Dermis blood vessel endothelial cell (primary cell): ENCODE results near the gene COL27A1. TPM values are rescaled to one million over a fixed set of nuclear protein-coding genes. Genes with fewer than 3 reads are reported as not detected.

Source experiments
- DNase-seq: peaks from one replicate; pipeline ENCODE4 v3.0.0; 2010
- total RNA-seq: library from RNA; depleted of rRNA; stranded (reverse); fragments of >200 nt; gene quantifications from 2 replicates; pipeline ENCODE4 v1.2.3, GENCODE V29; 2014

Gene COL27A1
- 3.3 and 6.0 TPM in 2 replicates for total RNA-seq

DNA sequence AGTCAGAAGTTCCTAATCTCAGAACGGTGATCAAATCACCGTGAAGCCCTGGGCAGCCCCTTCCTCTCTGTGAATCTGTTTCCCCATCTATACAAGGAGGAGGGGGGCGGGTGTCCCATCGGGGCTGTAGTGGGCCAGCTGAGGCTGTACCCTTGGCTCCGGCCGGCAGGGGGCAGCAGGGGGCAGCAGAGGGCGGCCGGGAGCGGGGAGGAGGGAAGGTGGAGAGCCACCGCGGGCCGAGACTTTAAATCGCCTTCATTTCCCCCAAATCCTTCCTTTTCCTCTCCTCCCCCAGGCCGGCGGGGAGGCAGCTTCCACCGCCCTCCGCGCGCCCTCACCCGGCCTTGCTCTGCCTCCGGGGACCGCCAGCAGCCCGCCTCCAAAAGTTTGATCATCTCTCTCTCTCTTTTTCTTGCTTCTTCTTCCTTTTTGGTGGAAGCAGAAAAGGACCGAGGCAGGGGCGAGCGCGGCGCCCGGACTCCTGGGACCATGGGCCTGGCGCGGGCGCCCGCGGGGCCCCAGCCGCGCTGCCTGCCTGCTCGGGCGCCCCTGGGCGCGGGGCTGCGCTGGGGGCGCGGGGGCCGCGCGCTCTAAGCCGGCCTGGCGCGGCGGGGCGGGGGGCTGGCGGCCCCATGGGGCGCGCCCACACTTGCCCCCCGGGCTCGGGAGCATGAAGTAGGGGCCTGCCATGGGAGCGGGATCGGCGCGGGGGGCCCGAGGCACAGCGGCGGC is at the start of gene COL27A1:
Gene COL27A1, plus strand, starts transcription at position 275 of the 732 bp plus-strand sequence. Its CDS starts 414 bp downstream, at position 689.
- peak; percentile 89 for DNase-seq

DNA sequence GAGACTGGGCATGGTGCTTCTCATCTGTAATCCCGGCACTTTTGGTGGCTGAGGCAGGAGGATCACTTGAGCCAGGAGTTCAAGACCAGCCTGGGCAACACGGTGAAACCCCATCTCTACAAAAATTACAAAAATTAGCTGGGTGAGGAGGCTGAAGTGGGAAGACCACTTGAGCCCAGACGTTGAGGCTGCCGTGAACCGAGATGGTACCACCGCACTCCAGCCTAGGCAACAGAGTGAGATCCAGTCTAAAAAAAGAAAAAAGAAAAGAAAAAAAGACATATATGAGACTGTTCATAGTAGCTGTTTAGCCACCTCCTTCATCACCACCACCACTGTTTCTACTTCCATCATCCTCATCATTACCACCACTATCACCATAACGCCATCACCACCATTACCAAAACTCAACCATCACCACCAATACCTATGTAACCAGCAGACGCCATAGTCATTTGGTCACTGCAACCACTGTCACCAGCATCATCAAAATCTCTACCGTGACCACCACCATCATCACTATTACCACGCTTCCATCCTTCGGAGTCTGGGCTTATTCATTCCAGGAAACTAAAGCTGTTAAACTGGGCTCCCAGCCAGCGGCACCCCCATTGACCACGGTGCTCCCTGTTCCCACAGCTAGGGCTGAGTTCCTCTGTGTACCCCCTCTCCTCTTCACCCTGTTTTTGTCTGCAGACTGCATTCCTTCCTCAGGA is 47.9 kb upstream of the COL27A1 start:
- DNase-seq = no peak

DNA sequence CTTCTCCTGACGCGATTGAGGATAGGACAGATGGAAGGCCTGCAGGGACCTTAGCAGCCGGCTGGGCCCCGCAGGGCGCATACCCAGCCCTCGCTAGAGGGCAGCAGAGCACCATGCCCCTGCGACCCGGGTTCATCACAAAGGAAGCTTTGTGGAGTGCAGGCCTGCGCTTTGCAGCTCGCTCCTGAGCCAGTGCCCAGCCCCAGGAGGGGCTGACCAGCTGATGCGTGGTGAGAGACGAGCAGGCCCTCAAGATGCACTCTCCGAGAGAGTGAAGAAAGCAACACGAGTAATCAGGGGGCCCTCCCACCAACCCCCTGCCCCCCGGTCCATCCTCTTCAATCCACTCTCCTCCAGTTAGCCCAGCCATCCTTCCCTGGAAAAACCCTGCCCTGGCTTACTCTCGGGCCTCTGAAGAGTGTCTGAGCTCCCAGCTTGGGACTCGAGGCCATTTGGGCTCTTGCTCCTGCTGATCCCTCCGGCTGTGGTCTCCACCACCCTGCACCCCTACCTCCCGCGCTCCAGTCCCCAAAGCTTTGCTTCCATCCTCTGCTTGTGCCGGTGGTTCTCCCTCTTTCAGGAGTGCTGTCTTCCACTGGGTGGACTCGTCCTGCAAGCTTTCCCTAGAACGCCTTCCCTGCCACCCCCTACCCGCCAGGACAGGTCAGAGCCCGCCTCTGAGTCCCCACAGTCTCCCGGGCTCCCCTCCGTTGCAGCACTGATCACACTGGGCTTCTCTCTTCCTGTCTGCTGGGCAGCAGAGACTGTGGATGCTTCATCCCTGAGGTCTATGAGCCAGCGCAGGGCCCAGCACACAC is 47.1 kb upstream of the COL27A1 start:
- DNase-seq = peak; percentile 89

DNA sequence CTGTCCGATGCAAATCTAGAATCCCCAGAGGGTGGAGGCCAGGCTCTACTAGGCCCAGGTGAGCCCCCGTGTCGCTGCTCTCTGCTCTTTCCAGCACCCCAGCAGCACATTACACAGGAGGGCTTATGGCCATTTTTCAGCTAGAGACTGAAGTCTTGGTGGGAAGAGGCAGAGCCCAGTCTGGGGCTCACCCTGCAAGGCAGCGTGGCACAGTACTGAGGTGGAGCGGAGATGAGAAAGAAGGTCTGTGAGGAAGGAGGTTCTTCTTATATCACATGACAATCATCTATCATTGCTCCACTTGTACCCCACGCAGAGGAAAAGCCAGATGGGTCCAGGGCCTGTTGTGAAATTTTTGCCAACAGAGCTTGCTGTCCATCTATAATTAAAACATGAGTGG is 46.2 kb upstream of the COL27A1 start:
- DNase-seq = no peak

DNA sequence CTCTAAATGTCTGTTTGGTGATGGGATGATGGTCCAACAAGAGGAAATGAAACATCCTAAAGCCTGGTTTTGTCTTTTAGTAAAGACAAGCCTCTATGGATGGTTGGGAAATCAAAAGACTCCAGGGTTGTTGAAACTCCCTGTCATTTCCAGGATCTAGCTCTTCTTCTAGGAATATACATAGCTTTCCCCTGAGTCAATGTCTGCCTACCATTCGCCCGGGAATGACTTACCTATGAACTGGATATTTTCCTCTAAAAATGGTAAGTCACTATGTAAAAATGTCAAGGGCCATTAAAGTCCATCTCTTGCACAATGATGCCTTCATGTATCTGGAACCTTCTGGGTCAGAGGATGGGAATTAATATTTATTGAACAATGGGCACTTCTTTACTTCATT is 45.2 kb upstream of the COL27A1 start:
- DNase-seq = no peak

DNA sequence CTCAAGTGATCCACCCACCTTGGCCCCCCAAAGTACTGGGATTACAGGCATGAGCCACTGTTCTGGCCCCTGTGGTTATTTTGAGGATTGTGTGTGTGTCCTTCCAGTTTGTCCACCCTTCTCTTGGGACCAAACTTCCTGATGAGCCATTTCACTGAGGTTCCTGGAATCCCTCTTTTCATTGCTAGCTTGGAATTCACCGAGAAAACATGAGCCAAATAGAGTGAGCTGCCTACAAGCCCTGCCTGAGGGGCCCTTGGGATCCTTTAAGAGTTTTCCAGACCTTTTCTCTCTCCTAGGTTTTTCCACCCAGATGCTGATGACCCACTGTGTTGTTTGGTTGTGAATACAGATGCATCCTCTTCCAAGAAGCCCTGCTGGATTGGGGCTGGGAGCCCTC is 43.0 kb upstream of the COL27A1 start:
- DNase-seq = no peak

DNA sequence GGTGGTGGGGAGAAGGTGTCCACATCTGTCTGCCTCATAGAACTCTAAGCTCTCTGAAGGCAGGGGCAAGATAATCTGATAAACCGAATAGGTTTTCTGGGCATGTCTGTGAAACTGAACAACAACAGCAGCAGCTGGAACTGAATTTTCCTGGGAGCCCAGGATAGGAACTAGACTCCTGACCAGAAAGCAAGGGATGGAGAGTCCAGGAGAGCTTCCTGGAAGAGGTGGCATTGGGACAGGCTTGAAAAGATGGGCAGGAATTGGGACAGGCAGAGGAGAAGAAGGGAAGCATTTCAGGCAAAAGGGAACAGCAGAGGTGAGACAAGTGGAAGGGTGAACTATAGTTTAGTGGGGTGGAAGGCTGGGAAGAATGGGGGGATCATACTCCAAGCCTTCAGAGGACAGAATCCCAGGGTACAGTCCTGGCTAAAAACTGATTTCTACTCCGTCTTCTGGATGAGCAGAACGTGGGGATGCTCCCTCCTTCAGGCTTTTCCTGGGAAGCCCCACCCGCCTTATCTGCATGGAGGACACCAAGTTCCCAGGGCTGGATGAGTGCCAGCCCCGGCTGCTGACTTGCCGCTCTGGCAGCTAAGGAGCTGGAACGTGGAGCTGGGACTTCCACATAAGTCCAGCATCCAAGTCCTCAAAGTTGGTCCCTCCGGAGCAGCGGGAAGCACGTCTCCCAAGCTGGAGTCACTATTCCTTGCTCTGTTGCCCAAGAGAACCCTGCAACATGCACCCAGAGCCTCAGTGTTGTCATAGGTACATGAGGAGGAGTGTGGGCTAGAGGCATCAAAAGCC is 42.4 kb upstream of the COL27A1 start:
- DNase-seq = peak; percentile 39

DNA sequence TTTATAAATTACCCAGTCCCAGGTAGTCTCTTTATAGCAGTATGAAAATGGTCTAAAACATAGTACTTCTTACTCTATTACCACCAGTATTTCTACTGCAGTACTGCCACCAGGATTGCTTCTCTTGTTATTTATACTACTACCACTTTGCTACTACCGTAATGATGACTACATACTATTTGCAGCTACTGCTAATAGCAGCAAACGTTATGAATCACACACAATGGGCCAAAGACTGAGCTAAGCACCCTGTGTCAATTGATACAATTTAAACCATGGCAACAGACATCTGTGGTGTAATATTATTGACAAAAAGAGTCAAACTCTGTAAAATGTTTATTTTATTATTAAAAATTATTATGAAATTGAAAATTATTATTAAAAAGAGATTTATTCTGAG is 41.0 kb upstream of the COL27A1 start:
- DNase-seq = no peak

DNA sequence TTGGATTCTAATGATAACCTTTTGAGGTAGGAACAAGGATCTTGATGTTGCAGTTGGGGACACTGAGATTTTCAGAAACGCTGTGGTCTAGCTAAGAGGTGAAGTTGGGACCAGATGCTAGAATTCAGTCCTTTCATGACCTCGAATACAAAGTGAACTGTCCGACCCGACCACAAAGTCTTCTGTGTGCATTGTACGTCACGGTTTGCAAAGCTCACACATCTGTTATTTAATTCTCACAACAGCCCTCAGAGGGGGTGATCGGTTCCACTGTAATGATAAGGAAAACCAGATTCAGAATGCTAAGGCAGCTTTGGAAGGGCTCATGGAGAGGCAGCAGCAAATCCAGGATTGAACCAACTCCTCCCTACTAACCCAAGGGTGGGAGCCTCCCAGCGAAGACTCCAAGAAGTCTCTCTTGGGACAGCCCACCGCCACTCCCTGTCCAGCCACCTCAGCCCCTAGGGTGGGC is 39.6 kb upstream of the COL27A1 start:
- no peak for DNase-seq

DNA sequence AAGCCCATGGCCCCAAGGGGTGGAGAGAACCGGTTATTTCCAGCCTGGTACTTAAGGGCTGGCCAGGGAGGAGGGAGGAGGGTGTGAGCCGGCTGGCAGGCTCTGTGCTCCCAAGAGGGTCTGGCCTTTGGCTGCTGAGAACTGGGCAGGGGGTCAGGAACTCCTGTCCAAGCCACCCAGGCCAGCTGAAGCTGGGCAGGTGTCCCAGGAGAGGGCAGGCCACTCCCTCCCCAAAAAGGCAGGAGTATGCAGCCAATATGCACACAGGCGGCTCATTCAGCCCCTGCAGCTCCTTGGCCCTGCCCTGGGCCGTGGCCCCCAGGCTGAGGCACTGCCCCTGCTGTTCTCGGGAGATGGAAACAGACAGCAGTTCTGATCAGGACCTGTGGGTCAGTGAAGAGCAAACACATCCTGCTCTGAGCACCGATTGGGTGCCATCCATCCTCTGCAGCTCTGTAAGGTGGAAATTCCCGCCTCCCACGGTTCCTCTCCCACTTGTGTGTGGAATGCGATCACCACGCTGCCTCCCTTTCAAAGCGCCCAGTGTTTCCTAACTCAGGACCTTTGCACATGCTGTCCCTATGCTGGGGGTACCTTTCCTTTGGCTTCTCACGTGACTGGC is 39.1 kb upstream of the COL27A1 start:
- no peak for DNase-seq

DNA sequence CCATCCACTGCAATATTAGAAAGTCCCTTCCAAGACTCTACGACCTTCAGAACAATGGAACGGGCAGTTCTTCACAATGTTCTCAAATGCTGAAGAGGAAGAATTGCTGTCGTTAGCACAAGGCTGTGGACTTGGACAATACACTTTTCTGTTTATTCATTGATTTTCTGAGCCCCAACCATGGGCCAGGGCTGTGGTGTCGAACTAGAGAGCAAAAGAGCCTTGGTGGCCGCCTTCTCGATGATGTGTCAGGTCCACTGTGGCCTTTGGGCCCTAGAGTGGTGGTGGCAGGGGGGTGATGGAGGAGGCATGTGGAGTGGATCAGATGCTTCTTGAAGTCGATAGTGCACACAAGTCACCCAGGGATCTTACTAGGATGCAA is 37.7 kb upstream of the COL27A1 start:
- no peak for DNase-seq

DNA sequence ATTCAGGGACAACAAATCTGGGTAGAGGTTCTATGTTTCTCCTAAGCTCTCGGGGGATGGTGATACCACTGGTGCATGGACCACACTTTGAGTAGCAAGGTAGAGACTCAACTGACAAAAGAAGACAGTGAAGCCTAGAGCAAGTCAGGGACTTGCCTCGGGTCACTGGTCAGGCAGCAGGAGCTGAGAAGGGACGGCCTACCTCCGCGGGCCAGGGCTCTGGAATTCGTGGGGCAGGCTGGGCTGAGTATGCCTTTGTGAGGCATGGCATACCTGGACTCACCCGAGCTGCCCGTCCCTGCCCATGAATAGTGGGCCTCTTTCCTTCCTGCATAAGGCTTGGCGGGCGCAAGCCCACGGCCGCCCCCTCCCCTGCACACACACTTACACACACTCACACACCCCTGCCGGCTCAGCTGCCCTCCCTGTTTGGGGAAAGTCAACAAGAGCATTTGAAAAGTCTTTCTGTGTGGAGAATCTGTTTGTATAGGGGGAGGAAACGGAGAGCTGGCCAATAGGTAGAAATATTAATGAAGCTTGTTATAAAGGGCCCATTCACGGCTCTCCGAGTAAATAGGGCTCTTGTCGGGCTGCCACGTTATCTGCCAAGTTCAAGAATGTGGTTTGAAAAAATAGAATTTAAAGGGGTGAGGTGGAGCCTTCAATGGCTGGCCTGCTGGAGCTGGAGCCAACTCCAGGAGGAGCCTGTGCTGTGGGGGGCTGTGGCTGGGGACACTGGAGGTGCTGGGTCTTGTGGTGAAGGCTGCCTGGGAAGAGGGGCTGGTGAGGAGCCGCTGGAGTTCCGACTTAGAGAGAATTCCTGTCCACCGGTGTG is 37.1 kb upstream of the COL27A1 start:
- no peak for DNase-seq

DNA sequence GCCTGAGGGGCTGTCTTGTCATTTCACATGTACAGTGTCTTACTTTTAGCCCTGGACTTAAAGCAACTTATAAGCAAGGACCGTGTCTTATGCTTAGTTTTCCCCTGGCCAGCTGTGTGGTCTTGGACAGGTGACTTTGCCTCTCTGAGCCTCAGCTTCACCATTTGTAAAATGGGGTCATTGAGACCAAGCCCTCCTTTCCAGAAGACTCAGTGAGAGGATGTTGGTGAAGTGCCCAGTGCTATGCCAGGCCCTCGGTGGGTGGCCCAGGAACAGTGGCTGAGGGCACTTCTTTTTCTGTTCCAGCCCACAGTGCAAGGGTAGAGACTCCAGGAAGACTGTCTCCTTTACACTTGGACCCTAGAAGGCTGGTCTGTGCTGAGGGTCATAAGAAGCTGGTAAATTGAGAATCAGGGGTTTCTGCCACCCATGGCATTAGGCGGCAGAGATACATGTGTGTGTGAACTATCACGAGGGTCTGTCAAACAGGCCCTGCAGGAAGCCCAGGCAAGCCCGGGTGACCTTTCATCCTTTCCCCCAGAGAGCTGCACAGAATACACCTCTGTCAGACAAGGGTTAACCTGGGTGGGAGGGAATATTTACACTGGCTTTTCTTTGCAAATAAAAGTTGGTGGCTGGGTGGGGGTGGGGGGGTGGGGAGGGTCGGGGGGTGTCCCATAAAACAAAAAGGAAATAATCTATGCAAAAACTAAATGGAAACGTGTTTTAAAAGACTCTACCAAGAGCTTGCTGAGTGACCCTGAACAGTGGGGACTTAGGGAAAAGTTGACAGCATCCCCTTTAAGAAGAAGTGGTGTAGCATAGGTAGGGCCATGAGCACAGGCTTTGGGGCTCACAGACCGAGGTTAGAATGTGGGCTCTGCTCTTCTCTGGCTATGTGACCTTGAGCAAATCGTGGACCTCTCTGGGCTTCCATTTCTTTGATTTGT is 35.8 kb upstream of the COL27A1 start:
- DNase-seq = no peak

DNA sequence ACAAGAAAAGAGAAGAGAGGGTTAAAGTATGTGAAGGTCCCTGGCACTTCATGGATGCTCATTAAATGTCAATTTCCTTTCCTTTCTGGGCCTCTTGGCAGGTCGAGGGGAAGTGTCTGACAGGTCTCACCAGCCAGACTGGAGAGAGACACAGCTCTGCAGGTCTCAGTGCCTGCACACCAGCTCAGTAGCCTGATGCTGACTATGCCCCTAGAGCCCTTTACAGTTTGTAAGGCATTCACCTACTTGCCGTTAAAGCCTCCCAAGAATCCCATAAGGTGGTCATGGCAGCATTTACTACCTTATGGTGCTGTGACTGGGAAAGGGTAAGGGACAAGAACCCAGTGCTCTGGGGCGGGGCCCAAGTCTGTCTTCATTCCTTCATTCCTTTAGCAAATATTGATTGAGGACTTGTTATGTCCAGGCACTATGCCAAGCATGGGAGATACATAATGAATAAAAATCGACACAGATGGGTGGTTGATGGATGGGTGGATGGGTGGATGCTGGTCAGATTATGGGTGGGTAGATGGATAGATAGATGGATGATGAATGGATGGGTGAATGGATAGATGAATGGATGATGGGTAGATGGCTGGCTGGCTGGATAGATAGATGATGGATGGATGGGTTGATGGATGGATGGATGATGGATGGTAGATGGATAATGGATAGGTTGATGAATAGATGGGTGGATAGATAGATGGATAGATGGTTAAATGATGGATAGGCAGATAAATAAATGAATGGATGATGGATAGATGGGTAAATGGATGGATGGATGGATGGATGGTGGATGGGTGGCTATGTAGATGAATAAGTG is 34.9 kb upstream of the COL27A1 start:
- no peak for DNase-seq

DNA sequence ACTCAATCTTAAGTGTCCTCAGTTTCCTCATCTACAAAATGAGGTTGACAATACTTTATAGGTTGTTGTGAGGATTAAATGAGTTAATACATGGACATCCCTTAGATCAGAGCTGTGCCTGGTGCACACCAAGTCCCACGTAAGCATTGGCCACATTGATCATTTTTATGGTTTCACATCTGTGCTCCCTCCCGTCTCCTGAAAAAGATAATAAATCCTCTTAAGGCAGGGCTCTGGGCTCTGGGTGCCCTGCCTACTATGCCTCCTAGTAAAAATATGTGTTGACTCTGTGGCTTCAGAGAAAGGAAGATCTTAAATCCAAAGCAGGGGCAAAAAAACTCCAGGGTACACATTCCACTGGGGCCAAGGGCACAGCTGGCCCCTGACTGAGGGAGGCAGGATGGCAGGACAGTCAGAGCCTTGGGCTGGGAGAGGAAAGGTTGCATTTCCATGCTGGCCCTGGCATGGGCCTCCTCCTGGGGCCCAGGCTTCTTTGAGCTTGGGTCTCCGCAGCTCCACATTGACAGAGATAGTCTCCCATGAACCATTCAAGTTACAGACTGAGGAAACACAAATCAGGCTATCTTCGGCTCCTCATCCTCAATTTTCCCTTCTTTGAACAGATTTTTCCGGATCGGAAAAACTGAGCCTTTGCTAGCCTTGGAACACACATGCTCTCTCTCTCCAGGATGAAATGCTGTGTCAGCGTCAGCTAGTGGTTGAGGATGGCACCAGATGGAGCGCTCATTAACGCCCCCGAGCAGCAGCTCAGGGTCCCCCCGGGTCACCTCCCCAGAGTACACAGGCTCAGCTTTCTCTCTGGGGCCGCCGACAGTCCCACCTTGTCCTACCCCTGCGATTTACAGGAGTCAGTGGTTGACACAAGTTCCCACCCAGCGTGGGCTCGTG is 33.9 kb upstream of the COL27A1 start:
- DNase-seq = no peak

DNA sequence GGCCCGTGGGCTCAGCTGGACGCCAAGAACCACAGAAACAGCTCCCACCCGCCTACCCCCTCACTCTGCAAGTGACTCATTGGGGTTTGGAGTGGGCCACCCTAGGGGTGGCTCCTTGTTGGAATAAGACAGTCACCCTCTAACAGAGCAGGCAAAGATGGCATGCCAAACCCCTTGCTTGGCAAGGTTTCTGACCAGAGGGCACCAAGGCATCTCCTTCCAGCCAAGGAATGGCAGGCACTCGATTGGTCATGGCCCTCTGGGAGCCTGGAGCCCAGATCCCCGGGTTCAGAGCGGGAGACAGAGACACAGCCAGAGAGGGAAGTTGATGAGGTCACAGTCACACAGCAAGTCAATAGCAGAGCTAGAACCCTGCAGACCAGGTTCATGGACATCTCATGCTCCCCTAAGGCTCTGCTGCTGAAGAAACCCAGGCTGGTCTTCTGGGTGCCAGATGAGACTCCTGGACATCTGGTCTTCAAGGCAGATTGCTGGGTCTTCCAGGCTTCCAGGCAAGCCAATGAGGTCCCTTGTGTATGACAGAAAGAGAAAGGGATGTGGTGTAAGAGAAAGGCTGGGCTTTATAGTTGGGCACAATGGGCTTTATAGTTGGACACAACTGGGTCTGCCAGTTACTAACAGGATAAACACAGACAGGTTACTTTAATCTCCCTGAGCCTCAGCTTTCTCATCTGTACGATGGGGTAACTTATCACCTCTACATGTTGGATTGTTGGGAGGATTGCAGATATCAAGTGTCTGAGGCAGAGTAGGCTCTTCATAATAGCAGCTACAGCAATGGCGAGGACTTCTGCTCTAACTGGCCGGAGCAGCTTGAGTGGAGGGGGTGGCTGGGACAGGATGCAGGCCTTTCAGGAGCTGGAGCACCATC is 33.0 kb upstream of the COL27A1 start:
- no peak for DNase-seq
